GM12878 (cell line): ENCODE measurements around the gene MBD3. TPM values are rescaled to one million over a fixed set of nuclear protein-coding genes. Genes with fewer than 3 reads are reported as not detected.

Experiments
- ATAC-seq: fragments of 200-7000 bp; cut with Tn5 transposase; 3 replicates; pipeline ENCODE4 v1.9.1; 2020; ENCODE audit warnings: mild to moderate bottlenecking, moderate library complexity
- BruUV-seq: library from RNA; stranded (reverse); fragments of 400-500 nt; replicated peaks from 2 replicates; lab custom pipeline; 2021; lab: Mats Ljungman, UMichigan
- CTCF ChIA-PET: fragments of 300-600 bp; sonication (Branson Sonifier 250); formaldehyde crosslinking; extraction: SDS; loops from one replicate; lab custom pipeline; 2021; ENCODE audit warnings: inconsistent platforms; lab: Yijun Ruan, JAX
- POLR2A ChIA-PET: fragments of 350-600 bp; formaldehyde crosslinking; extraction: SDS; loops from one replicate; lab custom pipeline; 2021; ENCODE audit warnings: inconsistent platforms; lab: Charles Lee
- RAD21 ChIA-PET: fragments of 300-600 bp; sonication (Branson Sonifier 250); formaldehyde crosslinking; loops from one replicate; lab custom pipeline; 2023; ENCODE audit warnings: antibody characterized with exemption; ENCODE audit not compliant: unreplicated experiment; lab: Charles Lee
- SMC1A ChIA-PET: fragments of 300-600 bp; sonication (Branson Sonifier 250); formaldehyde crosslinking; loops from one replicate; lab custom pipeline; 2023; ENCODE audit not compliant: unreplicated experiment, uncharacterized antibody; lab: Charles Lee
- DNase-seq: peaks from one replicate; pipeline ENCODE4 v3.0.0-alpha.2; 2011; ENCODE audit warnings: low read depth, low spot score
- FAIRE-seq: peaks from 3 replicates; lab custom pipeline; 2011; peaks lifted over from hg19 to GRCh38; lab: Jason Lieb, UNC
- H2AFZ ChIP-seq: 2 replicates; pipeline ENCODE4 v1.6.0; 2011; ENCODE audit warnings: low read depth, low read length, control low read depth; ENCODE audit not compliant: control insufficient read depth
- H3K27ac ChIP-seq: 2 replicates; pipeline ENCODE4 v1.5.1; 2011; ENCODE audit warnings: control low read depth; ENCODE audit not compliant: control insufficient read depth, insufficient read depth
- H3K27me3 ChIP-seq, 2 experiments: replicated peaks in 1 of 2; 2 replicates each; pipeline versions ENCODE4 v1.6.0 to v1.6.1; 2011; ENCODE audit warnings: low read length in 1 of 2; ENCODE audit not compliant: control insufficient read depth in 2 of 2, insufficient read depth in 2 of 2
- H3K36me3 ChIP-seq, 2 experiments: 2 replicates each; pipeline ENCODE4 v1.5.1; 2011; ENCODE audit warnings: low read length in 1 of 2; ENCODE audit not compliant: control insufficient read depth in 2 of 2, insufficient read depth in 2 of 2
- H3K4me1 ChIP-seq: 2 replicates; pipeline ENCODE4 v1.6.1; 2011; ENCODE audit warnings: mild to moderate bottlenecking, low read length, moderate library complexity, mixed read lengths; ENCODE audit not compliant: control insufficient read depth, insufficient read depth
- H3K4me2 ChIP-seq: 2 replicates; pipeline ENCODE4 v1.6.0; 2011; ENCODE audit warnings: control low read depth; ENCODE audit not compliant: control insufficient read depth, insufficient read depth
- H3K4me3 ChIP-seq: fragments of 200-600 bp; sonication (generic); 2 replicates; pipeline ENCODE4 v1.5.1; 2016
- H3K79me2 ChIP-seq: 2 replicates; pipeline ENCODE4 v1.6.0; 2011; ENCODE audit warnings: low read length; ENCODE audit not compliant: control insufficient read depth, insufficient read depth
- H3K9ac ChIP-seq: 2 replicates; pipeline ENCODE4 v1.8.0; 2011; ENCODE audit warnings: low read length, control low read depth, mixed read lengths; ENCODE audit not compliant: control insufficient read depth, insufficient read depth
- H3K9me3 ChIP-seq: replicated peaks from 3 replicates; pipeline ENCODE4 v1.5.1; 2011; ENCODE audit warnings: mild to moderate bottlenecking, low read length; ENCODE audit not compliant: control insufficient read depth, insufficient read depth
- H4K20me1 ChIP-seq: 2 replicates; pipeline ENCODE4 v1.6.0; 2011; ENCODE audit not compliant: control insufficient read depth, insufficient read depth
- DPF2 ChIP-seq: fragments of 450-650 bp; IDR thresholded peaks from 2 replicates; pipeline ENCODE4 v1.6.1; 2017; ENCODE audit warnings: mild to moderate bottlenecking
- IKZF1 ChIP-seq: fragments of 450-650 bp; conservative IDR thresholded peaks from 2 replicates; pipeline ENCODE4 v1.6.1; 2017; ENCODE audit warnings: antibody characterized with exemption, mild to moderate bottlenecking
- JUND ChIP-seq: IDR thresholded peaks from 2 replicates; pipeline ENCODE4 v1.6.1; 2012; ENCODE audit warnings: low read depth, mild to moderate bottlenecking, low read length, improper control_type of control experiment, moderate library complexity
- POLR2A ChIP-seq: IDR thresholded peaks from 2 replicates; pipeline ENCODE4 v1.6.1; 2011; ENCODE audit warnings: low read depth, mild to moderate bottlenecking, low read length
- SKIL ChIP-seq: fragments of 450-650 bp; IDR thresholded peaks from 2 replicates; pipeline ENCODE4 v1.6.1; 2017; ENCODE audit warnings: mild to moderate bottlenecking, low read depth, inconsistent platforms; ENCODE audit not compliant: poor library complexity, severe bottlenecking
- TCF3 ChIP-seq: IDR thresholded peaks from 2 replicates; pipeline ENCODE4 v1.6.1; 2012; ENCODE audit warnings: low read depth, mild to moderate bottlenecking, low read length, borderline replicate concordance; ENCODE audit not compliant: insufficient read depth
- ZNF274 ChIP-seq: IDR thresholded peaks from one replicate; pipeline ENCODE4 v1.8.0; 2011; ENCODE audit not compliant: insufficient read length, insufficient read depth
- WGBS: methylation state at CpG from one replicate; pipeline ENCODE4 v1.1.6; 2016; ENCODE audit warnings: low lambda C conversion rate; ENCODE audit not compliant: insufficient replicate concordance, insufficient coverage; ENCODE audit errors: missing lambda C conversion rate; 5-methylcytosine and 5-hydroxymethylcytosine counted together
- in situ Hi-C: fragments of 300-500 bp; cut with MboI; formaldehyde crosslinking; loops from 9 replicates; pipeline ENCODE4 v1.14.3; 2018; ENCODE audit warnings: mixed read lengths
- intact Hi-C: fragments of 100-400 bp; cut with micrococcal nuclease; formaldehyde crosslinking; loops from one replicate; pipeline ENCODE4 v1.14.2; 2022; ENCODE audit not compliant: unreplicated experiment
- polyA plus RNA-seq, 11 experiments: library from polyadenylated mRNA; depleted of rRNA in 4 of 11; unstranded in 6 of 11; stranded (reverse) in 5 of 11; fragments of >200 nt; fragmentation: Nextera tagmentation in 4 of 11; fragmentation: Illumina TruSeq in 1 of 11; extraction: Ambion mirVana in 4 of 11; extraction: Trizol in 1 of 11; gene quantifications; 1 replicate in 1 of 11; 2 replicates in 10 of 11; pipeline versions ENCODE4 v1.2.1 to v1.2.3, GENCODE V29; 2011 to 2016; ENCODE audit warnings: inconsistent platforms in 2 of 11, missing spikeins in 2 of 11, low read depth in 1 of 11
- total RNA-seq, 4 experiments: library from RNA; depleted of rRNA in 3 of 4; stranded (reverse); fragments of >200 nt in 3 of 4; fragmentation: Illumina TruSeq in 1 of 4; extraction: Trizol in 1 of 4; gene quantifications; 2 replicates each; pipeline versions ENCODE4 v1.2.1 to v1.2.3, GENCODE V29; 2013 to 2021
- TF ChIP-seq, protein P1 (sequence below): IDR thresholded peaks from 2 replicates; pipeline ENCODE4 v1.6.1; 2012; ENCODE audit warnings: low read depth, low read length, improper control_type of control experiment
- TF ChIP-seq, protein P2 (sequence below): fragments of 450-650 bp; formaldehyde crosslinking; IDR thresholded peaks from 2 replicates; pipeline ENCODE4 v1.4.0; 2022; ENCODE audit warnings: mild to moderate bottlenecking, moderate library complexity

The MBD3 gene
- total and polyA plus RNA-seq, 10 of the 15 experiments (the other 5 are each of a cell fraction or from before 2014, with no cell fraction given): 0.13 to 107 (median 21.9) TPM

- POLR2A ChIA-PET: no interaction called here
- intact Hi-C loops (no loop called here), in situ Hi-C loops (no loop called here)
- Histone ChIP-seq H4K20me1 (peaks cover 7% of the 10 kb centered on the region), H3K9ac (no peak overlapping the region), H3K4me1 (no peaks in the 10 kb centered on the region), H3K36me3 (peaks cover 22 to 47% of the 10 kb centered on the region in 2 experiments), H3K27me3 (no peaks in the 10 kb centered on the region), H3K4me2 (no peak overlapping the region), H3K9me3 (no peaks in the 10 kb centered on the region; the same call in 2 of the 3 replicates), H3K79me2 (peaks cover 9% of the 10 kb centered on the region), H2AFZ (no peak overlapping the region), H3K27ac (no peak overlapping the region), H3K4me3 (no peak overlapping the region)
- WGBS: 94% methylated on average over 20 of the region's 26 CpGs
- RAD21 ChIA-PET: no interaction called here
- SMC1A ChIA-PET: no interaction called here
- DNase-seq (no peak), ATAC-seq (no peak), FAIRE-seq (no peak)
- no TSS peak for BruUV-seq
- CTCF ChIA-PET: no interaction called here
- no peak for TF ChIP-seq IKZF1
- no peak for TF ChIP-seq DPF2
- peak; percentile 20; the same call in 1 of the 2 replicates for TF ChIP-seq POLR2A
- TF ChIP-seq JUND: no peak
Observed at GRCh38 chr19:1632462-1633268, 40.0 kb upstream of the MBD3 start.

DNA sequence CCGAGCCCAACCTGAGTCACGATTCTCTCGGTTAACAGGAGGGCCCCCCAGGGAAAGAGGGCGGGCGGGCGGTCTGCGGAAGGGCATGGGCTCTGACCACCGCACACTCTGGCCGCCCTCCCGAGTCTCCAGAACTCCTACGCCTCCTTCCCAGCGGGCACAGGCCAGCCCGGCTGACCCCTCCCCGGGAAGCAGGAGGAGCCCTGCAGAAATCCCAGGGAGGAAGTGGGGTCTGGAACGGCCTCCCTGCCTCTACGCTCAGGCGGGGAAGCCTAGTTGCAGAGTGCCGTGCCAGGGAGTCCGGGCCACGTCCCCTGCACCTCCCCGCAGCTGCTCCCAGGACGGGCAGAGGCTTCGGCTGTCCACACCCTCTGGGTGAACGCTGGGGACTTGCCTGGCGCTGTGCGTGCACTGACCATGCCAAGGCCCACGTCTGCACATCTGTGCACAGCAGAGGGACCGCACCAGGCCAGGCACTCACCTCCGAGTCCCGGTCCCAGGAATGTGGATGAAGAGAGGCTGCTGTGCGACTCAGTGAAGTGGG, 39.0 kb upstream of the MBD3 start:
- peaks cover 14 to 44% of the 10 kb centered on the region in 2 experiments for H3K36me3 ChIP-seq
- ChIA-PET POLR2A (no interaction called here), RAD21 (no interaction called here), SMC1A (no interaction called here), CTCF (no interaction called here)
- in situ Hi-C loops: no loop called here
- no peak overlapping the region for H3K9ac ChIP-seq
- H3K4me1 ChIP-seq: no peaks in the 10 kb centered on the region
- peaks cover 7% of the 10 kb centered on the region for H4K20me1 ChIP-seq
- H3K27ac ChIP-seq: no peak overlapping the region
- intact Hi-C loops: no loop called here
- no peak overlapping the region for H2AFZ ChIP-seq
- ATAC-seq (no peak), DNase-seq (no peak), FAIRE-seq (no peak)
- H3K79me2 ChIP-seq: peaks cover 3% of the 10 kb centered on the region; the same call in 1 of the 2 replicates
- no peak overlapping the region for H3K4me2 ChIP-seq
- H3K4me3 ChIP-seq: no peak overlapping the region
- no peaks in the 10 kb centered on the region for H3K27me3 ChIP-seq
- 93% methylated on average over 31 of the region's 31 CpGs for WGBS
- H3K9me3 ChIP-seq: no peaks in the 10 kb centered on the region; the same call in 2 of the 3 replicates
- BruUV-seq: no TSS peak
- TF ChIP-seq, protein P1, sequence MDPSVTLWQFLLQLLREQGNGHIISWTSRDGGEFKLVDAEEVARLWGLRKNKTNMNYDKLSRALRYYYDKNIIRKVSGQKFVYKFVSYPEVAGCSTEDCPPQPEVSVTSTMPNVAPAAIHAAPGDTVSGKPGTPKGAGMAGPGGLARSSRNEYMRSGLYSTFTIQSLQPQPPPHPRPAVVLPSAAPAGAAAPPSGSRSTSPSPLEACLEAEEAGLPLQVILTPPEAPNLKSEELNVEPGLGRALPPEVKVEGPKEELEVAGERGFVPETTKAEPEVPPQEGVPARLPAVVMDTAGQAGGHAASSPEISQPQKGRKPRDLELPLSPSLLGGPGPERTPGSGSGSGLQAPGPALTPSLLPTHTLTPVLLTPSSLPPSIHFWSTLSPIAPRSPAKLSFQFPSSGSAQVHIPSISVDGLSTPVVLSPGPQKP: no peak
- TF ChIP-seq, protein P2, sequence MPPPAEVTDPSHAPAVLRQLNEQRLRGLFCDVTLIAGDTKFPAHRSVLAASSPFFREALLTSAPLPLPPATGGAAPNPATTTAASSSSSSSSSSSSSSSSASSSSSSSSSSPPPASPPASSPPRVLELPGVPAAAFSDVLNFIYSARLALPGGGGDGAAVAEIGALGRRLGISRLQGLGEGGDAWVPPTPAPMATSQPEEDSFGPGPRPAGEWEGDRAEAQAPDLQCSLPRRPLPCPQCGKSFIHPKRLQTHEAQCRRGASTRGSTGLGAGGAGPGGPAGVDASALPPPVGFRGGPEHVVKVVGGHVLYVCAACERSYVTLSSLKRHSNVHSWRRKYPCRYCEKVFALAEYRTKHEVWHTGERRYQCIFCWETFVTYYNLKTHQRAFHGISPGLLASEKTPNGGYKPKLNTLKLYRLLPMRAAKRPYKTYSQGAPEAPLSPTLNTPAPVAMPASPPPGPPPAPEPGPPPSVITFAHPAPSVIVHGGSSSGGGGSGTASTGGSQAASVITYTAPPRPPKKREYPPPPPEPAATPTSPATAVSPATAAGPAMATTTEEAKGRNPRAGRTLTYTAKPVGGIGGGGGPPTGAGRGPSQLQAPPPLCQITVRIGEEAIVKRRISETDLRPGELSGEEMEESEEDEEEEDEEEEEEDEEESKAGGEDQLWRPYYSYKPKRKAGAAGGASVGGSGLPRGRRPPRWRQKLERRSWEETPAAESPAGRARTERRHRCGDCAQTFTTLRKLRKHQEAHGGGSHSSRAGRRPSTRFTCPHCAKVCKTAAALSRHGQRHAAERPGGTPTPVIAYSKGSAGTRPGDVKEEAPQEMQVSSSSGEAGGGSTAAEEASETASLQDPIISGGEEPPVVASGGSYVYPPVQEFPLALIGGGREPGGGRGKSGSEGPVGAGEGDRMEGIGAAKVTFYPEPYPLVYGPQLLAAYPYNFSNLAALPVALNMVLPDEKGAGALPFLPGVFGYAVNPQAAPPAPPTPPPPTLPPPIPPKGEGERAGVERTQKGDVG (CRISPR knock-in tag): no peak
- TF ChIP-seq SKIL (no peak), TCF3 (no peak), ZNF274 (no peak)
